Stomach (tissue), 4 donors: ENCODE measurements around the gene RASSF3.

Experiments
- EP300 ChIP-seq: sonication (generic); formaldehyde crosslinking; IDR thresholded peaks from one replicate; pipeline ENCODE4 v1.6.1; 2017; ENCODE audit warnings: antibody characterized with exemption
- POLR2AphosphoS5 ChIP-seq, 3 donors: sonication (generic); formaldehyde crosslinking; IDR thresholded peaks; one replicate each; pipeline ENCODE4 v1.6.1; 2016; ENCODE audit warnings: antibody characterized with exemption in 3 of 3
- TF ChIP-seq, protein P1 (sequence below), 7 experiments: fragments of 450-650 bp in 4 of 7; fragments of 200-600 bp in 3 of 7; sonication (generic) in 3 of 7; IDR thresholded peaks; one replicate each; pipeline ENCODE4 v1.5.1; 2016 to 2019; ENCODE audit warnings: antibody characterized with exemption in 7 of 7, control low read depth in 2 of 7, mild to moderate bottlenecking in 1 of 7

DNA sequence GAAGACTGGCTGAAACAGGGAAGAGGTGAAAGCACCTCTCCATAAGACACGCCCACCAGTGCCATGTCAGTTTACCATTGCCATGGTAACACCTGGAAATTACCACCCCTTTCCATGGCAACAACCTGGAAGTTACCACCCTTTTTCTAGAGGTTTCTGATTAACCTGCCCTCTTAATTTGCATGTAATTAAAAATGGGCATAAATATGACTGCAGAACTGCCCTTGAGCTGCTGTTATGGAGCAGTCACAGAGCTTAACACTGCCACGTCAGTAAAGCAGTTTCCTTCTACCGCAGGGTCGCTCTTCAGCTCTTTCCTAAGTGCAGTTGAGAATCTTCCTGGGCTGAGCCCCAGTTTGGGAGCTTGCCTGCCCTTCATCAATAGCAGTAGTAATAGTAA, 55.2 kb downstream of the RASSF3 start:
- TF ChIP-seq POLR2AphosphoS5 (IDR thresholded peaks at IDR 0.05) (peak in 1 of 3 donors; percentile 58), EP300 (no peak)
- TF ChIP-seq, protein P1, sequence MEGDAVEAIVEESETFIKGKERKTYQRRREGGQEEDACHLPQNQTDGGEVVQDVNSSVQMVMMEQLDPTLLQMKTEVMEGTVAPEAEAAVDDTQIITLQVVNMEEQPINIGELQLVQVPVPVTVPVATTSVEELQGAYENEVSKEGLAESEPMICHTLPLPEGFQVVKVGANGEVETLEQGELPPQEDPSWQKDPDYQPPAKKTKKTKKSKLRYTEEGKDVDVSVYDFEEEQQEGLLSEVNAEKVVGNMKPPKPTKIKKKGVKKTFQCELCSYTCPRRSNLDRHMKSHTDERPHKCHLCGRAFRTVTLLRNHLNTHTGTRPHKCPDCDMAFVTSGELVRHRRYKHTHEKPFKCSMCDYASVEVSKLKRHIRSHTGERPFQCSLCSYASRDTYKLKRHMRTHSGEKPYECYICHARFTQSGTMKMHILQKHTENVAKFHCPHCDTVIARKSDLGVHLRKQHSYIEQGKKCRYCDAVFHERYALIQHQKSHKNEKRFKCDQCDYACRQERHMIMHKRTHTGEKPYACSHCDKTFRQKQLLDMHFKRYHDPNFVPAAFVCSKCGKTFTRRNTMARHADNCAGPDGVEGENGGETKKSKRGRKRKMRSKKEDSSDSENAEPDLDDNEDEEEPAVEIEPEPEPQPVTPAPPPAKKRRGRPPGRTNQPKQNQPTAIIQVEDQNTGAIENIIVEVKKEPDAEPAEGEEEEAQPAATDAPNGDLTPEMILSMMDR (IDR thresholded peaks at IDR 0.05): no peak
